GM21360 (cell line): ENCODE data around the gene SLC22A2.

Experiments
- ATAC-seq: cut with Tn5 transposase; IDR thresholded peaks from one replicate; pipeline ENCODE4 v1.9.1; 2021; ENCODE audit warnings: mild to moderate bottlenecking, moderate library complexity; ENCODE audit not compliant: unreplicated experiment

The SLC22A2 gene

DNA sequence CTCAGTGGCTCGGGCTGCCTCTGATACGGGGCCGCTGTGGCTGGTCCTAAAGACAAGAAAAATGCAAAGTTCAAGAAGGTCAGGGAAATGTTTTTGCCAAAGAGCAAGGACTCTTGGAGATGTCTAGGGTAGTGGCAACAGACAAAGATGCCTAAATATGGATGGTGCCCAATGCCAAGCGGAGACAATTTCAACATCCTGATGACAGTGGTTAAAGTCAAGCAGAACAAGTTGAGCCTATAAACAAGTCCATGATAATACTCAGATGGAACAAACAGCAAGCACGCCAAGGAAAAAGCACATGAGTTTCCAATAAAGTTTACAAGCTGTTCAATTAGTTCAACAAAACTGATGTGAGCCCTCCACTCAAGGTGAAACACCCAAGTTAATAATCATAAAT lies 85.9 kb downstream of the SLC22A2 start:
- no peak for ATAC-seq

DNA sequence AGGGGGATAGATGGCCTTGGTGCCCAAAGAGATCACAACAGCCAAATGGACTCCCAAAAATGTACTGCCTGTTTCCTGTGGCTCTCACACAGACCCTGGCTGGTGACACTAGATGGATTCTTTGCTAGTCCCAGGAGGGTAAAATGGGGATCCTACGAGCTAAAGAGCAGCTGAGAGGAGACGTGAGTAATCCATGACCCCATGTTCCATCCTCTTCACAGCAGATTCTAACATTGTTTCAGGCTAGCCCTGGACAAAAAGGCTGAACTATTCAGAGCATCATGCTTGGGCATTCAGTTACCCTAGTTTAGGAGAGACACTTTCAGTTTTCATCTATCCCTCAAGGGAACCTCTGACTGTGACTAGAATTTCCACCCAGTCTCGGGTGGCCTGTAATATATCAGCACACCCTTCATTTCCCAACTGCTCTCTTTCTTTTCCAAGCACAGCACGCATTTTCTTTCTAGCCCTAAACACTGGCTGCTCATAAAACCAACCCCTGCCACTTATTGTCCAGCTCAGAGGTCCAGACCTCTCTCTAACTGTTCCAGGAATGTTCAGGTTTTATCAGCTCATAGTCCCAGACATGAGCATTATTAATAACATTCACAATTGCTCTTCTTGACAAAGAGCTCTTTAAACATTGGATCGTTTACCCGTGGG lies 88.5 kb downstream of the SLC22A2 start:
- no peak for ATAC-seq

DNA sequence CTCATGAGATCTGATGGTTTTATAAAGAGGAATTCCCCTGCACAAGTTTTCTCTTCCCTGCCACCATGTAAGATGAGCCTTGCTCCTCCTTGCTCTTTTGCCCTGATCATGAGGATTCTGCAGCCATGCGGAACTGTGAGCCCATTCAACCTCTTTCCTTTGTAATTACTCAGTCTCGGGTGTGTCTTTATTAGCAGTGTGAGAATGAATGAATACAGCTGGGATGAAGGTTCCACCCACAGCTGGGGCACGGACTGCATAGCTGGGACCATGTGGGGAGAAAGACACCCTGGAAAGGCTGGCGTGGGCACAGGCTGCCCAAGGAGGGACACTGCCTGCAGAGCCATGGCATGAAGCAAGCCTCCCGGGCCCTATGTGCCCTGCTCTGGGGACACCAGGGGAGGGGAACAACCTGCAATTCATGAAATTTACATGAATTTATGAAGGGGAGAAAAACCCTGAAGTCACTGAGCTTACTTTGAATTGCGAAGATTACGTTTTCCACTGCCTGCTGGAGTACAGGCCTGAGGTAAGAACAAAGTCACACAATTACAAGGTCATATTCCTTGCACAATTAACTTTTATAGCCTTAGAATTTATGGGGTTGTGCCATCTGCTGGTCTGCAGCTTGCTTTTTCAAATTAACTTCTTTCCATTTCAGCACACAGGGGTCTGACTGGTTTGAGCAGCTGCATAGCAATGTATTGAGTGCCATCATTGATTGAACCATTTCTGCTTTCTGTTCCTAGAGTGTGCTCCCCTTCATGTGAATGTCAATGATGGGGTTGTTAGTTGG lies 90.8 kb downstream of the SLC22A2 start:
- ATAC-seq = no peak
